Stimulated activated CD4-positive, alpha-beta T cell treated with anti-CD3 and anti-CD28 coated beads, Interleukin-1b, Interleukin-23, amount 100 ng/mL, for 1 hour (primary cell): ENCODE results near the gene SPTA1.

ENCODE experiments used
- DNase-seq, 2 donors: peaks; one replicate each; pipeline ENCODE4 v3.0.0-alpha.2; 2020; ENCODE audit warnings: low read depth in 2 of 2

SPTA1 gene

GRCh38 chr1:158685085-158685484, 1.4 kb downstream of the SPTA1 start:
- DNase-seq: no peak

DNA sequence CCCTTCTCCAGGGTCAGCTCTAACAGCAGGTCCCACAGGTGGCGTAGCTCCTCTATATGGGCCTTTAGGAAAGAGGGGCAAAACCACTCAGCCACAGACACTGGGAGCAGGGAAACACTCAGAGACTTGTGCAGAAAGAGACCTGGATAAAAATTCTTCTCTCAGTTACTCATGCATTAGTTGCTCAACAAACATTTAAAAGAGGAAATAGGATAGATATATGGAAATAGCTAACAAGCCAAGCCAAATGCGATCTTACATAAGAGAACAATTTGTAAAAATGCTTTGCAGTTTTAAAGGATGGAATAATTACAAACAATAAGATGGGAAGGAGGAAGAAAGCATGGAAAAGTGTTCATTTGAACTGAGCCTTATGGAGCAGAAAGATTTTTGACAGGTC, 4.9 kb downstream of the SPTA1 start:
- no peak for DNase-seq

GRCh38 chr1:158679289-158679688, 7.2 kb downstream of the SPTA1 start:
- DNase-seq: no peak

- no peak for DNase-seq
Measured at GRCh38 chr1:158675563-158676323, 10.8 kb downstream of the SPTA1 start.

DNA sequence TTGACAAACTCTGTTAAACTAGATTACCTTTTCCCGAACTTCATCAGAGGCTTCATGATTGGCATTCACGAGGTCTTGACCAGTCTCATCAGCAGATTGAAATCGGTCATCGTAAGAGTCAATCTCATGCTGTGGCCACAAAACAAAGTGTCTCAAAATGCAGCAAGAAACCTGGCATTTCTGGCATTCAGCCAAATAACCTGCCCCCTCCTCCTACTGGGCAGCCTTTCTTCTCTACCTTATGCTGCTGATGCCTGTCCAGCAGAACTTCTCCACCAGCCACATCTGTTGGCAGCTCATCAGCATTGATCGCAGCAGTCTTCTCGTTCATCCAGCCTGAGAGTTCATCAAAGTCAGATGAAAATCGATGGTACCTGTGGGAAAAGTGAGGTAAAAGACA, 12.2 kb downstream of the SPTA1 start:
- DNase-seq: no peak

DNA sequence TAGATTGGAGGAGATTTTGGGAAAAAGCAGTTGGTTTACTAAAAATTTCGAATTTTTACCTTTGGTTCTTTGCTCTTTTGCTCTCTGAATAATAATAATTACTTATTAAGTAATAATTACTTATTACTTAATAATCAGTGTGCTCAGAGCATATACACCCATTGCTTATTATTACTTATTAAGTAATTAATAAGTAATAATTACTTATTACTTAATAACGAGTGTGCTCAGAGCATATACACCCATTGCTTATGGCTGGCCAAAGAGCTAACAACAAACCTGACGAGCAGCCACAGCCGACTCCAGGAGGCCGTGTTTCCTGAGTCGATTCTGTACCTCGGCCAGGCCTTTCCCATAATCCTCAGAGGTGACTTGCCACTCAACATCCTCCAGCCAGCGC, 20.5 kb downstream of the SPTA1 start:
- no peak for DNase-seq

DNA sequence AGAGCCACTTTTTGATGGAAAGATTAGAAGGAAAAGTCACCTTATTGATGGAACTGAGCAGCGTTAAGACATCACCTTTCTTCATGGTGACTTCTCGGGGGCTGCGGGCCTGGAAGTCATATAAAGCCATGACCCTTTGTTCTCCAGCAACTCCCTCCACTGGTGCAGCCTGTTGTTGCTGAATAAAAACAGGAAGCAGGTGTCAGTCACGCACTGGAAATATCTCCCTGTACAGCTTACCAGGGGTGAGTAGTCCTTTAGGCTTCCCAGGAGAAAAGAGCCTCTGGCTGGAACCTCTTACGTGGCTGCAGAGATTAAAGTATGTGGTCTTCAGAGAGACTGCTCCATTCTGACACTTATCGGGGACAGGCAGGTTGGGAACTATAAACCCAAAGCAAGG, 31.9 kb downstream of the SPTA1 start:
- no peak for DNase-seq

DNA sequence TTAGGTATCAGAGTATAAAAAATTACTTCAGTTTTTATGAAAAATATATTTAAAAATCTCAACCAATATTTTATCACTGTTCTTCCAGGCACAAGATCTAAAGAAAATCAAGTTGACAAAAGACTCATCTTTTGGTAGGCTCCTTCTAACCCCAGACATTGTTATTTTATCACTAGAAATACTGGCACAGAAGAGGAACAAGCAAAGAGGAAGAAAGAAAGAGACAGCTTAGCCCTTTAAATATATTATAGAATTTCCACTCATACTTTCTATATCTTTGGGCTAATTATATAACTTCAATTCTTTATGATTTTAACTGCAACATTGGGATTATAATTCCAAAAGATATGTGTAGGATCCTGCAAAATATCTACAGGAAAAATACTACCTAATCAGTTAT, 32.4 kb downstream of the SPTA1 start:
- no peak for DNase-seq

- no peak for DNase-seq
Measured at GRCh38 chr1:158652721-158653334, 33.7 kb downstream of the SPTA1 start.

- DNase-seq: no peak
Measured at GRCh38 chr1:158649052-158649451, 37.5 kb downstream of the SPTA1 start.

GRCh38 chr1:158646465-158646864, 40.0 kb downstream of the SPTA1 start:
- no peak for DNase-seq

DNA sequence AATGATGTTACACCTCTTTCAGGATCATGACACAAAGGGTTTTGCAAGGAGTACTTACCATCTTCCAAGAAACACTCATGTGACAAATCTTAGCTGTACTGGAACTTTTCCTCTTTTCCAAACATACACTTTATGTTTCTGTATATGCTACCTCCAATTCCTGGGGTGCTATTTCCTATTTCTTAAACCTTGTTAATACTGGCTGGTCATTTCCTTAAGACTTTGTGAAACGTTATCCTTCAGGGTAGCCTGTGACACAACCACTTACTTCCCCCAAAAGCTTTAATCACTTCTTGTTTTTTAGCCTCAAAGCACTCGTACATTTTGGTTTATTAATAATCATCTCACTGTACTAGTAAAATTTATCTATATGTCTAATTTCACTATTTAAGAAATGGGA, 42.1 kb downstream of the SPTA1 start:
- no peak for DNase-seq

GRCh38 chr1:158638904-158639303, 47.6 kb downstream of the SPTA1 start:
- DNase-seq: no peak

- no peak for DNase-seq
Measured at GRCh38 chr1:158638146-158638545, 48.4 kb downstream of the SPTA1 start.

DNA sequence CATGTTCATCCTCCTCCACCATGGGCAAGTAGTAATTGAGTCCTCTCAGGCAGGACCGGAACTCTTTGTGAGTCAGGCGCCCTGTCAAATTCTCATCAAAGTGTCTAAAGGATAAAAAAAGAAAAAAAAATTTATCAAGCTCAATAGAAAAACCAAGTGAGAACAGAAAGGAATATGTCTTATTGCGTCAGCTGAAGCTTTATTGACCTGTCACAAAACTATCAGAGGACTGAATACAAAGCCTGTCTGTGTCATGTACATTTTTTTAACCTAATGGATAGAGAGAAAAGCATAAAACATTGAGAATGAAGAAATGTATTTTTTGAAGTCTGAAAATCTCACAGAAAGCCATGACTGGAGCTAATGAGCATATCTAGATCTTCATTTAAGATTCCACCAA, 72.8 kb downstream of the SPTA1 start:
- DNase-seq: no peak

DNA sequence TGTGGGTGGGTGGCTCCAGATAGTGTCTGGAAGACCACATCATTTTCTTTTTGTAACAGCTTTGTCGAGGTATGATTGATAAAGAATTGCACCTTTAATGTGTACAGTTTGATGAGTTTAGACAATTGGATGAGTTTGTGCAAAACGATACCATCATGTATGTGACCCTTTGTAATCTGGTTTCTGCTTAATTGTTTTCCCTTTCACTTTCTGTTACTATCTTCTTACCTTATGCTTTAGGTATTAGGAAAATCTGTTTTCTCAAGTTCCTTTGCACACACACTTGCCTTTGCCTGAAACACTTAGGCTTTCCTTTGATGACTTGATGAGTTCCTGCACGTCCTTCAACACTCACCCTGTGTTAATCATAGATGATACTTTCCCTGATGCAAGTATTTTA, 74.6 kb downstream of the SPTA1 start:
- DNase-seq: no peak

DNA sequence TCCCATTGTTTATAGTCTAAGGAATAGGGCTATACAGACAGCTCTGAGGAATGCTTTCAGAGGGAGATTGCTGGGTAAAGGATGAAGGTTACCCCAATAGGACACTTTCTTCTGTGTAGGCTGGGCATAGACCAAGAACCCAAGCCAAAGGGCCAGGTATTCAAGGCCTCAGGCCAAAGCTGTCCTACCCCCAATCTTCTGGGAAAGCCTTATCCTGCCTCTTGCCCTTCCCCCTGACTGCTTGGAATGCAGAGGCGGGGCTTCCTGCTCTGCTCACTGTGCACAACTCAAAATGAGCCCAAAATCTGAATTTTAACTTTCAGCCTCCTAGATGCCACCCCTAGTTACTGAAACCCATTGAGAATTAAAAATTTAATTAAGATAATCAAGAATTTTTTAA, 79.2 kb downstream of the SPTA1 start:
- DNase-seq: no peak

- DNase-seq: no peak
Measured at GRCh38 chr1:158604968-158605367, 81.5 kb downstream of the SPTA1 start, which contains the start of gene OR10Z1. OR10Z1 (plus strand) TSS chr1:158605268; CDS start chr1:158606439, 1,171 bp downstream.

DNA sequence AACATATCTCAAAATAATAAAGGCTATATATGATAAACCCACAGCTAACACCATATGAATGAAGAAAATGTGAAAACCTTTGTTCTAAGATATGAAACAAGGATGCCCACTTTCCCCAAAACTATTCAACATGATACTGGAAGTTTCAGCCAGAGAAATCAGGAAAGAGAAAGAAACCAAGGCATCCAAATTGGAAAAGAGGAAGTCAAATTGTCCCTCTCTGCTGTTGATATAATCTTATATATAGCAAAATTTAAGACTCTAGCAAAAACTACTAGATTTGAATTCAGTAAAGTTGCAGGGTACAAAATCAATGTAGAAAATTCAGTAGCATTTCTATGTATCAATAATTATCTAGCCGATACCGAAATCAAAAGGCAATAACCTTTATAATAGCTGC, 85.8 kb downstream of the SPTA1 start:
- no peak for DNase-seq

GRCh38 chr1:158586942-158587341, 99.6 kb downstream of the SPTA1 start:
- DNase-seq: no peak

GRCh38 chr1:158583962-158584361, 102.6 kb downstream of the SPTA1 start:
- no peak for DNase-seq

- DNase-seq: no peak
Measured at GRCh38 chr1:158579733-158580132, 106.8 kb downstream of the SPTA1 start, which contains the start of gene OR10X1. OR10X1 (minus strand) TSS chr1:158579899; CDS start chr1:158579899, 0 bp downstream.

- DNase-seq: no peak
Measured at GRCh38 chr1:158577561-158577960, 109.0 kb downstream of the SPTA1 start.
